C4-2B (cell line): ENCODE measurements around the gene NFATC4.

Source experiments
- CTCF ChIP-seq: fragments of 450-650 bp; conservative IDR thresholded peaks from 2 replicates; pipeline ENCODE4 v1.5.1; 2017; ENCODE audit warnings: mild to moderate bottlenecking
- ZFX ChIP-seq: fragments of 450-650 bp; IDR thresholded peaks from 2 replicates; pipeline ENCODE4 v1.6.1; 2017

- TF ChIP-seq CTCF (no peak), ZFX (no peak)
Observed at GRCh38 chr14:24385524-24385923, 17.5 kb downstream of the NFATC4 start.
